HG03108 (cell line): ENCODE data around the gene PLCB2.

Experiments
- ATAC-seq: cut with Tn5 transposase; IDR thresholded peaks from one replicate; pipeline ENCODE4 v1.9.1; 2021; ENCODE audit warnings: moderate library complexity; ENCODE audit not compliant: unreplicated experiment

PLCB2 gene

DNA sequence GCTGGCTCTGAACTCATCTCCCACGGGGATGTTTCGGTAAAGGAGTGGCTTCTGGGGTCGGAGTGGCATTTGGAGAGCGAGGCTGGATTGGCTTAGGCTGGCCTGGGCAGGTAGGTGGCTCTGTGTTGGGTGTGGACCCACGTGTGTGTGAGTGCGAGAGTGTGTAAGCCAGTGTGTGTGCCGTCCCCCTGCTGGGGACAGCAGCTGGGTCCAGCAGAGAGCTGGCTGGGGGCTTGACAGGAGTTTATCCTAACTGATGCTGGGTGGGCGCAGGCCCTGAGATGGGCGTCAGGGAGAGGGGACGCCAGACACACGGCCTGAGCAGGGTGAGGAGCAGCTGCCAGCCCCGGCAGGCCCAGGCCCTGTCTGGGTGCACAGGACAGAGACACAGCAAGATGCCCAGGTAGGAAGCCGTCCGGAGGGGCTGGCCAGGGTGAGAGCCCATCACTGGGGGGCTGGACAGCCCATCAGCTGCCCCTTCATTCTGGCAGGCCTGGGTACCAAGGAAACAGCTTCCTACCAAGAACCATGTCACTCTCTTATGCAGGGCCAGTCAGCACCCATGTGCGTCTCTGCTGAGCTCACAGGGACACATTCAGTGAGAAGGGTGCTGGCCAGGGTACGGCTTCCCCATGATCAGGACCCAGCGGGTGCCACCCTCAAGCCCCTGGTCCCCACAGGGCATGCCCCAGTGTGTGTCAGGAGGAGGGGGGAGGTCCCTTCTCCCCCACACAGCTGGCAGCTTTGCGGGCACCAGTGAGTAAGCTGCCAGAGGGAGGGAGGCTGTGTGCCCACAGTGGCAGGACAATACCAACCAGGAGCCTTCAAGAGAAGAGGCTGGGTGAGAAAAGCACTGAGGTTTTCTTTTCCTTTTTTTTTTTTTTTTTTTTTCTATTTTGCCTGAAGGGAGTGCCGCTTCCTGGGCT, 67.8 kb downstream of the PLCB2 start:
- no peak for ATAC-seq

GRCh38 chr15:40239404-40239692, 68.4 kb downstream of the PLCB2 start:
- no peak for ATAC-seq

DNA sequence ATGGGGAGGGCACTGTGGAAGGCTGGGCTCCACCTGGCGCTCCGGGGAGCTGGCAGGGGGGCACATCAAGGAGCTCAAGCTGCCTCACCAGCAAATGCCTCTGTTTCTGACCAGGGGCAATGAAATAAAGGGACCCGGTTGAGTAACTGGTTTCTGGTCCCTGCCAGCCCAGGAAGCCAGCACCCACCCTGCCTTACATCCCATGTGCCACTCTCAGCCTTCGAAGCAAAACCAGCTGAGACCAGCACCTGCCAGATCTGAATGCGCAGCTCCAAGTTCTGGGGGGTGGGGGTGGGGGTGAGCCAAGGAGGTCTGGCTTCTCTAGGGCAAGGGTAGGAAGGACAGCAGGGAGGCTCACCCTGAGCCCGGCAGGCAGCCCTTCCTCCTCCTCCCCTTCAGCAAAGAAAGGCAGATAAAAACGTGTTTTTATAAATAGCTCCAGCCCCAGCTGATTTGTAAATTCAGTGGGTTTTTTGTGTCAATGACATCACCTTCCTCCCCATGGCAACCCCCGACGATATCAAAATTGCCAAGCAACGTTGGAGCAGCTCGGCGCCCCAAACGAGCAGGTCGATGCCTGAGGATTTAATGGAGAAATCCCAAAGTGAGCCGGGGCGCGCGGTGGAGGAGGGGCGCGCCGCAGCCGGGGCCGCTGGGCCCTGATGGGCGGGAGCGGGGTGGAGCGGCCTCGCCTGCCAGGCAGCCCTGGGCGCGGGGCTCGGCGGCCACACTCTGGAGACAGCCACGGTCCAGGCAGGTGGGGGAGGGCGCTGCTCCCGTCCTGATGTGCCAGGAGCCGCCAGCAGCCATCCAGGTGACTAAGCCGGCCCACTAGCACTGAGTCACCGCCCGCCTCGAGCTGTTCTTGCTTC, 69.0 kb downstream of the PLCB2 start, which contains the start of gene PAK6:
TSS of gene PAK6 (plus strand) at position 532 of the 872 bp plus-strand sequence. CDS start 25,723 bp downstream, outside the sequence.
- no peak for ATAC-seq
